Measurements from ENCODE around the gene LRRC7. TPM values are rescaled to one million over a fixed set of nuclear protein-coding genes. Genes with fewer than 3 reads are reported as not detected.

The LRRC7 gene
- total and polyA plus RNA-seq, 8 donors, result 0.12 to 2.2 (median 0.90) TPM

DNA sequence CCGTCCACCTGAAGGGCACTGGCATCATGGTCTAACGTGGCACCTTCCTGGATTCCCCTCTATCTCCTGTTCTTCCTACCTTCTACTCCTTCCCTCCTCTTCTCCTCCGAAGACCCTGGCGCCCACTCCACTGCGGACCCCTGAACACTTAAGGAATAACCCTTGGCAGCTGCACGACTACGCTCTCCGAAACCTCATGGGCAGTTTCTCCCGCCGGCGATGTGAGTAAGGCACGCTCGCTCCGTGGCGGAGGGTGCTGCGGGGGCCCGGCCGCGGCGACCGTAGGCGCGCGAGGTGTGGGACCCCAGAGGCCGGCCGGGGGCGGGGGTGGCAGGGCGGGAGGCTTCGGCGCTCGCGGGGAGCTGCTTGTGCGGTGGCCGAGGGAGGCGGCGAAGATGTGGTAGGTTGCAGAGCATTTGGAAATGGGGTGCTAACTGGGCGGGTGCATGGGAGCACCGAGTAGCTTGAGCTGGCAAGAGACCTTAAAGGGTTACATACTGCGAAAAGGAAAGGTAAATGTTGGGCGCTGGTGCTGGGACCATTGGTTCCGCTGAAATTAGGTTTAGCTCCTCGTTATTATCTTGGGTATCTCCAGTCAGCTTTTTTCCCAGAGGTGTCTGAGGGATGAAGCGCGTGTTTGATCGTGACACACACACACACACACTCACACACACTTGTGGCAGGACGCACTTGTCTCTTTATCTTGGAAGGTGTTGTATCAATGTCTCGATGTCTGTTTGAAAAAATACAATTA lies 876 bp downstream of the LRRC7 start:
- Histone ChIP-seq H3K4me1 (no peaks in the 10 kb centered on the region), H3K9me3 (no peaks in the 10 kb centered on the region), H3K27me3 (peaks cover 0 to 5% (median 0%) of the 10 kb centered on the region in 4 donors), H3K4me3 (peak overlapping the region; percentile 33 to 58 (median 48)), H3K27ac (no peak overlapping the region), H3K36me3 (no peaks in the 10 kb centered on the region)
- WGBS, 2 donors, result 1 to 2% methylated on average over 47 of the region's 47 CpGs
- peak in 2 of 6 donors; percentile 48 to 56 for DNase-seq
- ATAC-seq, result no peak
- FAIRE-seq, result no peak
- intact Hi-C loops (cut with DNase I), result no loop called here
- TF ChIP-seq, protein P1, sequence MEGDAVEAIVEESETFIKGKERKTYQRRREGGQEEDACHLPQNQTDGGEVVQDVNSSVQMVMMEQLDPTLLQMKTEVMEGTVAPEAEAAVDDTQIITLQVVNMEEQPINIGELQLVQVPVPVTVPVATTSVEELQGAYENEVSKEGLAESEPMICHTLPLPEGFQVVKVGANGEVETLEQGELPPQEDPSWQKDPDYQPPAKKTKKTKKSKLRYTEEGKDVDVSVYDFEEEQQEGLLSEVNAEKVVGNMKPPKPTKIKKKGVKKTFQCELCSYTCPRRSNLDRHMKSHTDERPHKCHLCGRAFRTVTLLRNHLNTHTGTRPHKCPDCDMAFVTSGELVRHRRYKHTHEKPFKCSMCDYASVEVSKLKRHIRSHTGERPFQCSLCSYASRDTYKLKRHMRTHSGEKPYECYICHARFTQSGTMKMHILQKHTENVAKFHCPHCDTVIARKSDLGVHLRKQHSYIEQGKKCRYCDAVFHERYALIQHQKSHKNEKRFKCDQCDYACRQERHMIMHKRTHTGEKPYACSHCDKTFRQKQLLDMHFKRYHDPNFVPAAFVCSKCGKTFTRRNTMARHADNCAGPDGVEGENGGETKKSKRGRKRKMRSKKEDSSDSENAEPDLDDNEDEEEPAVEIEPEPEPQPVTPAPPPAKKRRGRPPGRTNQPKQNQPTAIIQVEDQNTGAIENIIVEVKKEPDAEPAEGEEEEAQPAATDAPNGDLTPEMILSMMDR (IDR thresholded peaks at IDR 0.05), result no peak

DNA sequence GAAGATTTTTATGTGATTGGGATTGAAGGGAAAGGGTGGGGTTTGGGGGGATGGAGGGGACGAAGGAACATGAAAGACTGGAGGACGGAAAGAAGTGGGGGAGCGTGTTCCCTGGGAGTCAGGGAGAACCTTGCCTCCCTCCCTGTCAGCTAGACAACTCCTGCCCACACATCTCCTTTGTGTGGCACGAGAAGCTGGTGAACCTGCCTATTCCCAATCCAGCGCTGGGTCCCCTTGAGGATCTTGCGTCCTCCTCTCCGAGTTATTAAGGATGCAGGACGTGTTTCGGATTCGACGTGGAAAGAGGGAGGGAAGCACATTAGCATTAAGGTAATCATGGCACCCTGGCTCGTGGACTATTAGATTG lies 1.4 kb downstream of the LRRC7 start:
- 3 to 6% methylated on average over 12 of the region's 12 CpGs for WGBS, 2 donors
- no peak for DNase-seq
- no peak for ATAC-seq
- Histone ChIP-seq H3K27ac (no peak overlapping the region), H3K4me3 (peak overlapping the region in 1 of 4 donors; percentile 58), H3K4me1 (no peaks in the 10 kb centered on the region), H3K27me3 (peaks cover 0 to 5% (median 0%) of the 10 kb centered on the region in 4 donors), H3K36me3 (no peaks in the 10 kb centered on the region), H3K9me3 (no peaks in the 10 kb centered on the region)
- intact Hi-C loops (cut with DNase I), result no loop called here
- FAIRE-seq, result no peak
- TF ChIP-seq, protein P1 (IDR thresholded peaks at IDR 0.05), result no peak

DNA sequence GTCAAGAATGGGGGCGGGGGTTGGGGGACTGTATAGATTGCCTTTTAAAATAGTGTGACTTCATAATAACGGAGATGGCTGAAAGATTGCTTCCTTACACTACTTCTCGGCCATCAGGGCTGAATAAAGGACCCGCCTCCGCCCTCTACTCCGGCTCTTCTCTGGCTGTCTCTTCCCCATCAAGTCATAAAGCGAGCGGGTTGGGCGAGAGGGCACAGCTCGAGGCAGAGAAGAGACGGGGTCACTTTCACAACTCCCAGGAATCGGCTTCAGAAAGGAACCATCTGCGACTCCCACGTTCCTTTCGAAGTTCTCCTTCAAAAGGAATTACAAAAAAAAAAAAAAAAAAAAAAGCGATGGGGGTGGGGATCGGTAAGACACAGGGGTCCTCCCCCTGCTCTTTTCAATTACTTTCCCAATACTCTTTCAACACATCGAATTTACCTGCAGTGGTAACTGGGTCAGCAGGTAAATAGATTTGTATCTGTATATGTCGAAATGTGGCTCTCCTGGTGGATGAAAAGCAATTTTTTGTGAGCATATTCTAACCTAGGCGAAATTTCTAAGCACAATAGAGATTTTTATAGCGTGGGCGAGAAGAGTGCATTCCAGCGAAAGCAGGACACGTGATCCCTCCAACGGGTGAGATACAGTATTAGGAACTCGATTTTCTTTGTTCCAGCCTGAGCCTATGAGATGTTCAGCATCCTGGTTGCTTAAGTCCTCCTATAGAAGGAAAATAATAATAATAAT lies 2.0 kb downstream of the LRRC7 start:
- Histone ChIP-seq H3K4me3 (peak overlapping the region in 1 of 4 donors; percentile 58), H3K27me3 (peaks cover 0 to 5% (median 0%) of the 10 kb centered on the region in 4 donors), H3K9me3 (no peaks in the 10 kb centered on the region), H3K4me1 (no peaks in the 10 kb centered on the region), H3K36me3 (no peaks in the 10 kb centered on the region), H3K27ac (no peak overlapping the region)
- ATAC-seq (no peak), DNase-seq (no peak), FAIRE-seq (no peak)
- WGBS, 2 donors, result 6 to 8% methylated on average over 26 of the region's 26 CpGs
- intact Hi-C loops (cut with DNase I), result no loop called here
- TF ChIP-seq, protein P1 (IDR thresholded peaks at IDR 0.05), result no peak

DNA sequence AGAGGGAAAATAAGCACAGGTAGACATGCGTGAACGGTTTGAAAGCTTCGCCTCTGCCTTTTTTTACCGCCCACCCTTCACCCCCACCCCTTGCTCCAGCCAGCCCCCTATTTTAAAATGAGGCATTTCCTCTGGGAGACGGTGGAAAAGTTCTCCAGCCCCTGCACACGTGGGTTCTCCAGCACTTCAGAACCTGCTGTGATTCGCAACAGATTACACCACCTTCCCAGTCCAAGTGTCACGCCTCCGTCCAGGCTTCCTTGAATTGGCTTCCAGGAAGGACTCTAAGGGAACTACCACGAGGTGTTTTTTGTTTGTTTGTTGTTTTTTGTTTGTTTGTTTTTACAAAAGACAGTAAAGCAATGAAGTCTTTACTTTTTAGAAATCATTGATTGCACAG lies 2.6 kb downstream of the LRRC7 start:
- DNase-seq (no peak), ATAC-seq (no peak), FAIRE-seq (no peak)
- peak overlapping the region in 1 of 4 donors; percentile 58 for H3K4me3 ChIP-seq
- intact Hi-C loops (cut with DNase I), result no loop called here
- H3K9me3 ChIP-seq, result no peaks in the 10 kb centered on the region
- H3K36me3 ChIP-seq, result no peaks in the 10 kb centered on the region
- no peak overlapping the region for H3K27ac ChIP-seq
- 32 to 35% methylated on average over 10 of the region's 10 CpGs for WGBS, 2 donors
- H3K4me1 ChIP-seq, result no peaks in the 10 kb centered on the region
- peaks cover 0 to 5% (median 0%) of the 10 kb centered on the region in 4 donors for H3K27me3 ChIP-seq
- TF ChIP-seq, protein P1 (IDR thresholded peaks at IDR 0.05), result no peak

Measured in pancreas (tissue), 10 donors.